Pons (tissue), 1 donor: ENCODE data around the gene SMIM23.

Experiments used
- DNase-seq: peaks from one replicate; pipeline ENCODE4 v3.0.0-alpha.2; 2016; ENCODE audit warnings: low spot score

The SMIM23 gene

GRCh38 chr5:171816666-171817065 is 31.0 kb downstream of the SMIM23 start:
- DNase-seq = no peak

DNA sequence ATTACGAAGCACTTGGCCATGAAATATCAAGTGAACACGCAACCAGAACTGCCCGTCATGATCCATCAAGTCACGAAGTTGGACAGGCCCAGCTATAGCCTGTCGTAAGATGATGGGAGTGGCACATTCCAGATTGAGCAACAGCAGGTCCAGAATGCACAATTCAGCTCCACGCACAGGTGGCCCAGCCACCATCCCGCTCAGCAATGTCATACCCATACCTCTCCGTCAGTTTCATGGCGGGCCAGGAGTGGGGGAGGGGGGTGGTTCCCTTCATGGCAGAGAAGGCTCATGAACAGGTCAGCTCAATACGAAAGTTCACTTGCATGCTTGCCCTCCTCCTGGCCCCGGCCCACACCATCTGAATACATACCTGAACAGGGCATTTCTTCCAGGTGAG is 34.9 kb downstream of the SMIM23 start:
- DNase-seq = no peak

DNA sequence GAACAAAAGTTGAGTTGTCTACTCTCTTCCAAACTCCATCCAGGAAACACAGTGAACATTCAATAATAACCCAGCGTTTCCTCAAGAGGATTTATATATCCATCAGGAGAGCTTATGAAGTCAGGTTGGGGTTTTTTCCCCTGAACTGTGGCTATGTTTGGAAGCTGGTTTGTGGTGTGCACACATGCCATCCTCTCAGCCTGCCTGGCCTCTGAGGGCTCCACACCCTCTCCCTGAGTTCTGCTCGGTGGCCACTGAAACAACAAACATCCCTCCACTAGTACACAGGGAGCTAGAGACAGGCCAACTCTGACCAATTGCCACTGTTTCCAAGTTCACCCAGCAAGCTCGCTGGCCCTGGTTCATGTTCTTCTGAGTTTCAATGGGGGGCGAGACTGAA is 35.7 kb downstream of the SMIM23 start:
- no peak for DNase-seq

DNA sequence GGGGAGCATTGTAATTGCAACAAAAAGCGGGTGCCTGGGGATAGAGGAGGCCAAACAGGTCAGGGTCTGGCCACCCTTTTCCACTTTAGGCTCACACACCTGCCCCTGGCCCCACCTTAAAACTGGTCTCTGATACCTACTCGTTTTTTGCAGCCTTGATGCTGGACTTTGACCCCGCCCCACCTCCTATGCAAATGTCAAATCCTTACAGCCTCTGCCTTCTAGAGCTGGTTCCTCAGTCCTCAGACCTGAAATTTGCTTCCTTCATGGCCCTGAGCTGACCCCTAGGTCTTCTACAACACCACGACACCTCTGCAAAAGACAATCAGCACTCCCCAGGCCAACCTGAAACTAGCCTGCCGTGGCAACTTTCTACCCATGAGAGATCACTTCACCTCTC is 37.7 kb downstream of the SMIM23 start:
- no peak for DNase-seq

- DNase-seq = no peak
These were observed 39.4 kb downstream of the SMIM23 start for GRCh38 chr5:171825051-171825450.

DNA sequence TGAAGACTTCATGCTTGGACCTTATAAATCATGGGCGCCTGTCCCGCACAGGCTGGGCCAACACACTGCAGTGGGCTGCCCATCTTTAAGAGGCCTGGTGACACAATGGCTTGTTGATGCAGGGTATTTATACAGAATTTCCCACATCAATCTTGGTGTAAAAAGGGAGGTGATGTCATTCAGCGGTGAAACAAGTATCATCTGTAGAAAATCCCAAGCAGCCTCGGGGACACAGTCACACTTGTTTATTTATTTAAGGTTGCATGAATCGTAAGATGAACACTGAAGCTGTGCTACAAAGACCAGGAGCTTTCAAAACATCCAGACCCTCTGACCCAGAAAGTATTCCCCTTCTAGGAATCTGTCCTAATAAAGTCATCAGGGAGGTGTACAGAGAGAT is 40.5 kb downstream of the SMIM23 start:
- no peak for DNase-seq

GRCh38 chr5:171827162-171827561 is 41.5 kb downstream of the SMIM23 start:
- no peak for DNase-seq

DNA sequence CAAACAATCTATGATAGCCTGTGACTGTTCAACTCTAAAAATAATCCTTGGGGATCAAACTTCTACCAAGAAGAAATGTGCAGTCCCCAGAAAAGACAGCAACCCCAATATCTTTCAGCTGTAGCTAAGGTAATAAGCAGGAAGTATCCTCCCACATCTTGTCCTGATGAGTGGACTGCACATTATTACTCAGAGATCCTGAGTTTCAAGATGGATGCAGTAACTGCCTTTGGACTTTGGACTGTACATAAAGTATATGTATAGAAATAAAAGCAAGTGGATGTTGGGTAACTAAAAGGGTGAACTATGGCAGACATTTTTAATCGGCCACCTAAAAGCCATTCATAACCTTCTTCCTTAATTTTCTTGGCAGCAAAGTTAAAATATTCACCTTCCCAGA is 45.1 kb downstream of the SMIM23 start:
- DNase-seq = no peak

DNA sequence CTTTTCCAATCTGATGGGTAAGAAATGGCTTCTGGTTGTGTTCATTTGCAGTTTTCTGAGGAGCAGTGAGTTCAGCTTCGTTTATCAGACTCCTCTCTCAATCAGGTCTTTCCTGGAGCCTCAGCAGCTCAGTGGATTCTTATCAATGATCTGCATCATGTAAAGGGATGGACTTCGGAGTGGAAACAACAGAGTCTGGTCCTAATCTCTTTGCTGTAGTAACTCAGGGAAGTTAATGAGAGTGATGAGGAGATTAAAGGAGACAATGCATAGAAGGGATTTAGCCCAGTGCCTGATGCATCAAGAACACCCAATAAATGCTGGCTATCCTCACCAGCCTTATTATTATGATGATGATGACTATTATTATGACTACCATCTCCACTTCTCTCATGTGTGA is 47.2 kb downstream of the SMIM23 start:
- no peak for DNase-seq

DNA sequence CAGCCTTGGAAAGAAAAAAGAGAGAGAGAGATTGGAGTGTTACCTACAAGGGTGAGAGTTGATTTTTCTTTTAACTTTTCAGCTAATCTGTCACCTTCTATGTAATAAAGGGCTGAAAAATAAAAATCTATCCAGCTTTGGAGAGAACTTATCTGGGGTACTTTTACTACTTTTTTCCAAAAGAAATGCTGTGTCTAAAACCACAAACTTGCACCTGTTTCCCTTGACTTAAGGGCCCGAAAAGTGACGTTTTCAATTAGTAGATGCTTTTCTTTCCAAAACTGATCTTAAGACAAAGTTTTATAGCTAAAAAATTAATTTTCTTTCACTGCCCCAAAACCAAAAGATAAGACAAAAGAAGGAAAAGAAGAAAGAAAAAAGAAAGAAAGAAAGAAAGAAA is 48.8 kb downstream of the SMIM23 start:
- DNase-seq = no peak

DNA sequence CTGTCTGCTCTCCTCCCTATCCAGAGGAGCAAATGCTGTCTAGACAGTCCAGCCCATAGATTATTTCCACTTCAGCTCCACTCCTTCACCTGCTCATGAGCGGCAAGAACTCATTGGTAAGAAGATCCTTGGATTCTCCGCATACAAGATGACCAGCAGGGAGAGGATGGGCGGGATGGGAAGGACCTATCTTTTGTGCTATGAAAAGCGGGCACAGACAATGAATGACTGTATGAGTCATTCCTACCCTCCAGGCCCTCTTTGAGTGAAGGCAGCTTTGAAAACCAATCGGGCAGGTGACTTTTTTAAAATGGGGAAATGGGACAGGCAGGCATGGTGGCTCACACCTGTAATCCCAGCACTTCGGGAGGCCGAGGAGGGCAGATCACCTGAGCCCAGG is 49.4 kb downstream of the SMIM23 start:
- DNase-seq = no peak

- no peak for DNase-seq
These were observed 51.9 kb downstream of the SMIM23 start for GRCh38 chr5:171837522-171837921.

- no peak for DNase-seq
These were observed 52.4 kb downstream of the SMIM23 start for GRCh38 chr5:171838066-171838465.

GRCh38 chr5:171839112-171839511 is 53.5 kb downstream of the SMIM23 start:
- DNase-seq = no peak

- no peak for DNase-seq
These were observed 54.4 kb downstream of the SMIM23 start for GRCh38 chr5:171840066-171840465.
